IMR-90 (cell line): ENCODE data around the gene IGFBP6. TPM values are rescaled to one million over a fixed set of nuclear protein-coding genes. Genes with fewer than 3 reads are reported as not detected.

Experiments
- ATAC-seq: fragments of 200-7000 bp; cut with Tn5 transposase; 2 replicates; pipeline ENCODE4 v1.9.1; 2020; ENCODE audit warnings: low read depth, mild to moderate bottlenecking, moderate library complexity
- BruUV-seq: library from RNA; stranded (reverse); fragments of 400-500 nt; replicated peaks from 2 replicates; lab custom pipeline; 2021; lab: Mats Ljungman, UMichigan
- CTCF ChIA-PET: fragments of 300-600 bp; formaldehyde crosslinking; extraction: SDS; loops from one replicate; lab custom pipeline; 2021; ENCODE audit warnings: antibody characterized with exemption; lab: Yijun Ruan, JAX
- POLR2A ChIA-PET: fragments of 300-600 bp; sonication (Branson Sonifier 250); formaldehyde crosslinking; loops from one replicate; lab custom pipeline; 2022; ENCODE audit warnings: antibody characterized with exemption; ENCODE audit not compliant: unreplicated experiment; lab: Charles Lee
- DNase-seq: peaks from one replicate; pipeline ENCODE4 v3.0.0; 2013
- H2AFZ ChIP-seq: replicated peaks from 2 replicates; pipeline ENCODE3; 2013; ENCODE audit warnings: low read length, mild to moderate bottlenecking; ENCODE audit not compliant: poor library complexity
- H2AK5ac ChIP-seq: 2 replicates; pipeline ENCODE4 v1.6.1; 2013; ENCODE audit warnings: low read depth, low read length, inconsistent platforms
- H2AK9ac ChIP-seq: replicated peaks from 2 replicates; pipeline ENCODE3; 2013; ENCODE audit warnings: mild to moderate bottlenecking, low read depth, low read length, moderate library complexity; ENCODE audit not compliant: poor library complexity
- H2BK120ac ChIP-seq: 2 replicates; pipeline ENCODE4 v1.6.1; 2013; ENCODE audit warnings: low read depth, low read length, inconsistent platforms
- H2BK15ac ChIP-seq: 3 replicates; pipeline ENCODE4 v1.6.1; 2013; ENCODE audit warnings: low read depth, low read length, inconsistent platforms
- H2BK20ac ChIP-seq: 2 replicates; pipeline ENCODE4 v1.6.1; 2013; ENCODE audit warnings: low read depth, mild to moderate bottlenecking, inconsistent platforms, low read length, moderate library complexity
- H2BK5ac ChIP-seq: 2 replicates; pipeline ENCODE4 v1.6.1; 2013; ENCODE audit warnings: mild to moderate bottlenecking, low read depth, low read length, inconsistent platforms; ENCODE audit not compliant: poor library complexity, severe bottlenecking
- H3K14ac ChIP-seq: replicated peaks from 2 replicates; pipeline ENCODE4 v1.6.1; 2013; ENCODE audit warnings: low read depth, low read length, inconsistent platforms
- H3K18ac ChIP-seq: 2 replicates; pipeline ENCODE4 v1.6.1; 2013; ENCODE audit warnings: low read depth, low read length, control low read depth
- H3K23ac ChIP-seq: 2 replicates; pipeline ENCODE4 v1.6.1; 2013; ENCODE audit warnings: low read depth, low read length, inconsistent platforms
- H3K27ac ChIP-seq: 2 replicates; pipeline ENCODE4 v1.5.1; 2013; ENCODE audit warnings: mild to moderate bottlenecking, control low read depth, low read length; ENCODE audit not compliant: insufficient read depth
- H3K27me3 ChIP-seq: 2 replicates; pipeline ENCODE4 v1.6.1; 2013; ENCODE audit warnings: low read length; ENCODE audit not compliant: control insufficient read depth, insufficient read depth
- H3K36me3 ChIP-seq: 2 replicates; pipeline ENCODE4 v1.6.1; 2013; ENCODE audit warnings: low read length, mixed read lengths; ENCODE audit not compliant: control insufficient read depth, insufficient read depth
- H3K4ac ChIP-seq: 2 replicates; pipeline ENCODE4 v1.6.1; 2013; ENCODE audit warnings: low read depth, low read length, inconsistent platforms
- H3K4me1 ChIP-seq: 2 replicates; pipeline ENCODE4 v1.6.1; 2013; ENCODE audit warnings: low read length, mixed read lengths; ENCODE audit not compliant: control insufficient read depth, insufficient read depth
- H3K4me2 ChIP-seq: 2 replicates; pipeline ENCODE4 v1.6.1; 2013; ENCODE audit warnings: low read depth, mild to moderate bottlenecking, control low read depth, low read length, moderate library complexity
- H3K4me3 ChIP-seq: 2 replicates; pipeline ENCODE4 v1.5.1; 2013; ENCODE audit warnings: low read depth, mild to moderate bottlenecking, control low read depth, low read length, moderate library complexity; ENCODE audit not compliant: insufficient read depth
- H3K56ac ChIP-seq: 2 replicates; pipeline ENCODE4 v1.6.1; 2013; ENCODE audit warnings: low read length, inconsistent platforms; ENCODE audit not compliant: insufficient read depth; ENCODE audit errors: extremely low read depth
- H3K79me1 ChIP-seq, 2 experiments: 2 replicates each; pipeline ENCODE4 v1.6.1; 2013; ENCODE audit warnings: low read length in 2 of 2, inconsistent platforms in 1 of 2, low read depth in 1 of 2
- H3K9ac ChIP-seq: 2 replicates; pipeline ENCODE4 v1.6.1; 2013; ENCODE audit warnings: low read depth, low read length, control low read depth
- H3K9me1 ChIP-seq: 2 replicates; pipeline ENCODE4 v1.6.1; 2013; ENCODE audit warnings: low read length, inconsistent platforms; ENCODE audit not compliant: insufficient read depth
- H3K9me3 ChIP-seq: 2 replicates; pipeline ENCODE4 v1.6.1; 2013; ENCODE audit warnings: low read length; ENCODE audit not compliant: control insufficient read depth, insufficient read depth
- H4K20me1 ChIP-seq: 2 replicates; pipeline ENCODE4 v1.6.1; 2013; ENCODE audit warnings: low read length, inconsistent platforms; ENCODE audit not compliant: insufficient read depth
- H4K5ac ChIP-seq: 2 replicates; pipeline ENCODE4 v1.6.1; 2013; ENCODE audit warnings: mild to moderate bottlenecking, low read depth, low read length, control low read depth
- H4K8ac ChIP-seq, 2 experiments: 2 replicates each; pipeline ENCODE4 v1.6.1; 2013; ENCODE audit warnings: low read depth in 2 of 2, low read length in 2 of 2, control low read depth in 1 of 2, inconsistent platforms in 1 of 2
- H4K91ac ChIP-seq: 2 replicates; pipeline ENCODE4 v1.6.1; 2013; ENCODE audit warnings: low read depth, low read length, inconsistent platforms; ENCODE audit not compliant: insufficient read depth
- BHLHE40 ChIP-seq: fragments of 150-350 bp; IDR thresholded peaks from 2 replicates; pipeline ENCODE4 v1.6.1; 2016; ENCODE audit warnings: mild to moderate bottlenecking, low read depth, low read length
- CEBPB ChIP-seq: IDR thresholded peaks from 2 replicates; pipeline ENCODE4 v1.6.1; 2012; ENCODE audit warnings: low read depth, low read length, improper control_type of control experiment
- ELK1 ChIP-seq: fragments of 150-350 bp; IDR thresholded peaks from 2 replicates; pipeline ENCODE4 v1.6.1; 2016; ENCODE audit warnings: low read depth, mild to moderate bottlenecking, low read length, moderate library complexity, borderline replicate concordance
- MAZ ChIP-seq: IDR thresholded peaks from 2 replicates; pipeline ENCODE4 v1.6.1; 2012; ENCODE audit warnings: low read depth, mild to moderate bottlenecking, low read length, improper control_type of control experiment, moderate library complexity, borderline replicate concordance
- MXI1 ChIP-seq: IDR thresholded peaks from 2 replicates; pipeline ENCODE4 v1.6.1; 2012; ENCODE audit warnings: low read depth, mild to moderate bottlenecking, low read length, moderate library complexity, borderline replicate concordance
- NFE2L2 ChIP-seq: fragments of 150-350 bp; IDR thresholded peaks from 2 replicates; pipeline ENCODE4 v1.6.1; 2016; ENCODE audit warnings: low read depth, mild to moderate bottlenecking, low read length
- POLR2A ChIP-seq: IDR thresholded peaks from 2 replicates; pipeline ENCODE4 v1.6.1; 2012; ENCODE audit warnings: mild to moderate bottlenecking, low read depth, low read length
- RCOR1 ChIP-seq: IDR thresholded peaks from 2 replicates; pipeline ENCODE4 v1.6.1; 2012; ENCODE audit warnings: mild to moderate bottlenecking, low read length, improper control_type of control experiment; ENCODE audit not compliant: insufficient replicate concordance
- RFX5 ChIP-seq: IDR thresholded peaks from 2 replicates; pipeline ENCODE4 v1.8.0; 2012; ENCODE audit warnings: low read depth, mild to moderate bottlenecking, low read length, moderate library complexity
- SMC3 ChIP-seq: fragments of 150-350 bp; IDR thresholded peaks from 2 replicates; pipeline ENCODE4 v1.6.1; 2016; ENCODE audit warnings: low read depth, mild to moderate bottlenecking, antibody characterized with exemption, low read length, moderate library complexity
- USF2 ChIP-seq: fragments of 150-350 bp; IDR thresholded peaks from 2 replicates; pipeline ENCODE4 v1.6.1; 2017; ENCODE audit warnings: mild to moderate bottlenecking, antibody characterized with exemption, low read length, low read depth
- WGBS, 2 experiments: methylation state at CpG; one replicate each; pipeline versions ENCODE4 v1.1.5 to v1.1.7; 2013; ENCODE audit warnings: missing lambda C conversion rate in 2 of 2; ENCODE audit not compliant: insufficient read length in 1 of 2; ENCODE audit errors: extremely low coverage in 2 of 2; 5-methylcytosine and 5-hydroxymethylcytosine counted together
- dilution Hi-C: fragments of 300-500 bp; cut with HindIII; formaldehyde crosslinking; loops from one replicate; pipeline ENCODE4 v1.14.3; 2018; ENCODE audit warnings: low sequenced_read_pairs; ENCODE audit not compliant: unreplicated experiment
- in situ Hi-C: fragments of 300-500 bp; cut with MboI; formaldehyde crosslinking; loops from 3 replicates; pipeline ENCODE4 v1.14.3; 2019; ENCODE audit warnings: low sequenced_read_pairs, inconsistent platforms, mixed read lengths
- intact Hi-C: fragments of 100-400 bp; cut with micrococcal nuclease; formaldehyde crosslinking; loops from 2 replicates; pipeline ENCODE4 v1.10.0; 2022
- polyA plus RNA-seq, 3 experiments: library from polyadenylated mRNA; depleted of rRNA; stranded (reverse); fragments of >200 nt; gene quantifications; 2 replicates each; pipeline ENCODE4 v1.2.3, GENCODE V29; 2012; ENCODE audit warnings: low replicate concordance in 1 of 3
- total RNA-seq: library from RNA; depleted of rRNA; stranded (reverse); fragments of >200 nt; gene quantifications from 2 replicates; pipeline ENCODE4 v1.2.3, GENCODE V29; 2012
- TF ChIP-seq, protein P1 (sequence below): conservative IDR thresholded peaks from 2 replicates; pipeline ENCODE4 v1.5.1; 2012; ENCODE audit warnings: mild to moderate bottlenecking, low read depth, low read length, improper control_type of control experiment

IGFBP6 gene
- total and polyA plus RNA-seq, 2 of the 4 experiments (the other 2 are of a cell fraction), result 124 to 337 TPM

DNA sequence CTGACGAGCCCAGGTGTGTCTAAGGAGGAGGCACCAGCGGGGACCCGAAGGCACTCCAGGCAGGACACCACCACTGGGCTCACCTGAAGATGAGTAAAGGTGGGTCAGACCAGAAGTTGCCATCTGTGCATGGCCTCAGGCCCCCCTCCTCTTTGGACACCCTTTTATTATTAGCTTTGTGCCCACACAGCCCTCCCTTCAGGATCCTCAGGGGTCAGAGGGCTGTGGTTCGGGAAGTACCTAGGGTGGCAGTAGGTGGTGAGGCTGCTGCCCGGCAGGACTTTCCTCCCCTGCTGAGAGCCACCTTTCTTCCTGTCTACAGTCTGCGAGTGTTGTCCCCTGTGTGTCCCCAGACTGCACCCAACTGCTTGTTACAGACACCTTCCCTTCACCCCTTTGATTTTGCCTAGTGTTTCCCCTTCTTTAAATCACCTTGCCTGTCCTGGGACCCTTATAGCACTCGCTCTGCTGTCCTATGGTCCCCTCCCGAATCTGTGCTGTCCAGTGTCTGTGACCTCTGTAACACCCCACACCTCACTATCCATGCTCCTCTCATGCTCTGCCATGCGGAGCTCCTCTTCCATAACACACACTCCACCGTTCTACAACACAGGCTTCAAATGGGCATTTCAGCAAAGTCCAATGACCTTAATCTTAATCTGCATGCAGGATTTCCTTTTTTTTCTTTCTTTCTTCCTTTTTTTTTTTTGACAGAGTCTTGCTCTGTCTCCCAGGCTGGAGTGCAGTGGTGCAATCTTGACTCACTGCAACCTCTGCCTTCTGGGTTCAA is 31.5 kb downstream of the IGFBP6 start:
- H4K20me1 ChIP-seq, result no peaks in the 10 kb centered on the region
- H3K4me1 ChIP-seq, result no peaks in the 10 kb centered on the region
- H3K27ac ChIP-seq, result no peak overlapping the region
- H2AFZ ChIP-seq, result peak overlapping the region; percentile 51
- peaks cover 3% of the 10 kb centered on the region; the same call in 1 of the 2 replicates for H3K9me1 ChIP-seq
- in situ Hi-C loops, result no loop called here
- no peak overlapping the region for H4K91ac ChIP-seq
- H3K36me3 ChIP-seq, result no peaks in the 10 kb centered on the region
- H2AK9ac ChIP-seq, result no peak overlapping the region
- no TSS peak for BruUV-seq
- H2AK5ac ChIP-seq, result no peak overlapping the region
- H3K56ac ChIP-seq, result no peak overlapping the region
- no peak overlapping the region for H4K8ac ChIP-seq
- H3K79me1 ChIP-seq, result no peaks in the 10 kb centered on the region
- ChIA-PET CTCF (no interaction called here), POLR2A (no interaction called here)
- 74% methylated on average over 6 of the region's 10 CpGs; no CpG with 5 or more reads in 1 of the 2 experiments for WGBS, 2 experiments
- dilution Hi-C loops, result no loop called here
- H3K18ac ChIP-seq, result no peak overlapping the region
- H2BK15ac ChIP-seq, result no peak overlapping the region
- no peak overlapping the region for H4K5ac ChIP-seq
- no peak overlapping the region for H3K9ac ChIP-seq
- H3K14ac ChIP-seq, result no peak overlapping the region
- peaks cover 6% of the 10 kb centered on the region; the same call in 1 of the 2 replicates for H3K27me3 ChIP-seq
- H3K4me3 ChIP-seq, result no peak overlapping the region
- no peak for ATAC-seq
- H3K4me2 ChIP-seq, result no peak overlapping the region
- no peak overlapping the region for H2BK120ac ChIP-seq
- TF ChIP-seq, protein P1, sequence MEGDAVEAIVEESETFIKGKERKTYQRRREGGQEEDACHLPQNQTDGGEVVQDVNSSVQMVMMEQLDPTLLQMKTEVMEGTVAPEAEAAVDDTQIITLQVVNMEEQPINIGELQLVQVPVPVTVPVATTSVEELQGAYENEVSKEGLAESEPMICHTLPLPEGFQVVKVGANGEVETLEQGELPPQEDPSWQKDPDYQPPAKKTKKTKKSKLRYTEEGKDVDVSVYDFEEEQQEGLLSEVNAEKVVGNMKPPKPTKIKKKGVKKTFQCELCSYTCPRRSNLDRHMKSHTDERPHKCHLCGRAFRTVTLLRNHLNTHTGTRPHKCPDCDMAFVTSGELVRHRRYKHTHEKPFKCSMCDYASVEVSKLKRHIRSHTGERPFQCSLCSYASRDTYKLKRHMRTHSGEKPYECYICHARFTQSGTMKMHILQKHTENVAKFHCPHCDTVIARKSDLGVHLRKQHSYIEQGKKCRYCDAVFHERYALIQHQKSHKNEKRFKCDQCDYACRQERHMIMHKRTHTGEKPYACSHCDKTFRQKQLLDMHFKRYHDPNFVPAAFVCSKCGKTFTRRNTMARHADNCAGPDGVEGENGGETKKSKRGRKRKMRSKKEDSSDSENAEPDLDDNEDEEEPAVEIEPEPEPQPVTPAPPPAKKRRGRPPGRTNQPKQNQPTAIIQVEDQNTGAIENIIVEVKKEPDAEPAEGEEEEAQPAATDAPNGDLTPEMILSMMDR, result no peak
- TF ChIP-seq USF2, result no peak
- no peak for TF ChIP-seq MXI1
- no peak for TF ChIP-seq RFX5
- no peak for TF ChIP-seq MAZ
- TF ChIP-seq SMC3, result no peak
- no peak for TF ChIP-seq POLR2A
- TF ChIP-seq NFE2L2, result no peak
- no peak for TF ChIP-seq BHLHE40
- TF ChIP-seq RCOR1, result no peak
- TF ChIP-seq CEBPB, result no peak
- no peak for TF ChIP-seq ELK1
- no peak overlapping the region for H2BK5ac ChIP-seq
- no peak for DNase-seq
- H2BK20ac ChIP-seq, result no peak overlapping the region
- no peak overlapping the region for H3K23ac ChIP-seq
- no peaks in the 10 kb centered on the region for H3K9me3 ChIP-seq
- intact Hi-C loops, result no loop called here
- H3K4ac ChIP-seq, result no peak overlapping the region
